A549 (cell line): ENCODE measurements around the gene LHX4. TPM values are rescaled to one million over a fixed set of nuclear protein-coding genes. Genes with fewer than 3 reads are reported as not detected.

Experiments used
- ATAC-seq, 2 experiments: fragments of 200-7000 bp in 1 of 2; fragments of >200 bp in 1 of 2; cut with Nextera tagmentation in 1 of 2; cut with Tn5 transposase in 1 of 2; 3 replicates each; pipeline versions ENCODE4 v1.8.0 to v1.9.1; 2018 to 2020; ENCODE audit warnings: mild to moderate bottlenecking in 1 of 2, moderate library complexity in 1 of 2
- CTCF ChIA-PET: fragments of 300-600 bp; sonication (Branson Sonifier 250); formaldehyde crosslinking; extraction: SDS; loops from one replicate; lab custom pipeline; 2021; ENCODE audit warnings: antibody characterized with exemption, inconsistent platforms; lab: Yijun Ruan, JAX
- POLR2A ChIA-PET: fragments of 350-600 bp; formaldehyde crosslinking; extraction: SDS; loops from one replicate; lab custom pipeline; 2021; ENCODE audit warnings: antibody characterized with exemption, inconsistent platforms; lab: Yijun Ruan, JAX
- DNase-seq, 2 experiments: peaks; one replicate each; pipeline versions ENCODE4 v3.0.0 to v3.0.0-alpha.2; 2011 to 2016; ENCODE audit warnings: low read depth in 1 of 2, low spot score in 1 of 2
- FAIRE-seq: peaks from 2 replicates; lab custom pipeline; 2011; peaks lifted over from hg19 to GRCh38; lab: Jason Lieb, UNC
- H3K27ac ChIP-seq, 2 experiments: fragments of >200 bp; sonication (Bioruptor Twin); formaldehyde crosslinking; 3 replicates each; pipeline ENCODE4 v1.5.1; 2016 to 2017
- H3K4me1 ChIP-seq: fragments of >200 bp; sonication (Bioruptor Twin); formaldehyde crosslinking; 3 replicates; pipeline ENCODE4 v1.6.1; 2016
- H3K4me2 ChIP-seq: fragments of >200 bp; sonication (Bioruptor Twin); formaldehyde crosslinking; 3 replicates; pipeline ENCODE4 v1.6.1; 2016
- H3K4me3 ChIP-seq: fragments of >200 bp; sonication (Bioruptor Twin); formaldehyde crosslinking; 3 replicates; pipeline ENCODE4 v1.5.1; 2016
- H3K9me3 ChIP-seq: fragments of >200 bp; sonication (Bioruptor Twin); formaldehyde crosslinking; 3 replicates; pipeline ENCODE4 v1.6.1; 2016
- ATOH8 ChIP-seq: fragments of 250-450 bp; sonication (Bioruptor Pico); IDR thresholded peaks from 2 replicates; pipeline ENCODE4 v1.5.0; 2020; ENCODE audit warnings: low read depth, mild to moderate bottlenecking, moderate library complexity
- BCL3 ChIP-seq: fragments of >200 bp; sonication (Bioruptor Twin); formaldehyde crosslinking; IDR thresholded peaks from 3 replicates; pipeline ENCODE4 v1.6.1; 2016
- BHLHE40 ChIP-seq: IDR thresholded peaks from 2 replicates; pipeline ENCODE4 v1.6.1; 2012; ENCODE audit warnings: low read depth, low read length, inconsistent platforms
- CHD4 ChIP-seq: fragments of 200-600 bp; sonication (generic); IDR thresholded peaks from 2 replicates; pipeline ENCODE4 v1.6.1; 2016; ENCODE audit warnings: antibody characterized with exemption, mild to moderate bottlenecking, borderline replicate concordance
- EHF ChIP-seq: fragments of 250-450 bp; sonication (Bioruptor Pico); IDR thresholded peaks from 2 replicates; pipeline ENCODE4 v1.5.0; 2020; ENCODE audit warnings: mild to moderate bottlenecking
- EHMT2 ChIP-seq: fragments of 200-600 bp; sonication (generic); IDR thresholded peaks from 2 replicates; pipeline ENCODE4 v1.6.1; 2016; ENCODE audit warnings: antibody characterized with exemption, low read depth, mild to moderate bottlenecking, moderate library complexity
- ELK1 ChIP-seq: fragments of 150-350 bp; IDR thresholded peaks from 2 replicates; pipeline ENCODE4 v1.6.1; 2014; ENCODE audit warnings: low read depth, mild to moderate bottlenecking, low read length
- ESRRA ChIP-seq: fragments of 150-350 bp; IDR thresholded peaks from 2 replicates; pipeline ENCODE4 v1.6.1; 2014; ENCODE audit warnings: mild to moderate bottlenecking, low read length, borderline replicate concordance
- FOSL2 ChIP-seq, 2 experiments: fragments of 450-650 bp in 1 of 2; fragments of >200 bp in 1 of 2; sonication (Bioruptor Twin) in 1 of 2; formaldehyde crosslinking; IDR thresholded peaks; 2 replicates each; pipeline versions ENCODE4 v1.5.0 to v1.6.1; 2016 to 2020; ENCODE audit warnings: mild to moderate bottlenecking in 1 of 2, moderate library complexity in 1 of 2
- HDAC2 ChIP-seq: fragments of 200-600 bp; sonication (generic); IDR thresholded peaks from 2 replicates; pipeline ENCODE4 v1.6.1; 2016
- HES2 ChIP-seq: fragments of >200 bp; sonication (Bioruptor Twin); formaldehyde crosslinking; IDR thresholded peaks from 2 replicates; pipeline ENCODE4 v1.6.1; 2016
- HMGXB4 ChIP-seq: fragments of 250-450 bp; sonication (Bioruptor Pico); IDR thresholded peaks from 2 replicates; pipeline ENCODE4 v1.5.0; 2021; ENCODE audit warnings: mild to moderate bottlenecking, moderate library complexity, borderline replicate concordance
- HOXA7 ChIP-seq: fragments of 250-450 bp; sonication (Bioruptor Pico); IDR thresholded peaks from 2 replicates; pipeline ENCODE4 v1.5.0; 2020; ENCODE audit warnings: mild to moderate bottlenecking, moderate library complexity
- HOXB5 ChIP-seq: fragments of 250-450 bp; sonication (Bioruptor Pico); IDR thresholded peaks from 2 replicates; pipeline ENCODE4 v1.5.0; 2020; ENCODE audit warnings: mild to moderate bottlenecking, moderate library complexity
- KDM1A ChIP-seq: fragments of 200-600 bp; sonication (generic); IDR thresholded peaks from 2 replicates; pipeline ENCODE4 v1.6.1; 2016; ENCODE audit warnings: low read depth, mild to moderate bottlenecking
- KDM5A ChIP-seq: fragments of 200-600 bp; sonication (generic); IDR thresholded peaks from 2 replicates; pipeline ENCODE4 v1.6.1; 2016; ENCODE audit warnings: antibody characterized with exemption, mild to moderate bottlenecking
- MAFK ChIP-seq: fragments of 450-650 bp; IDR thresholded peaks from 2 replicates; pipeline ENCODE4 v1.6.1; 2014; ENCODE audit not compliant: partially characterized antibody
- MYC ChIP-seq: IDR thresholded peaks from 2 replicates; pipeline ENCODE4 v1.6.1; 2012; ENCODE audit warnings: mild to moderate bottlenecking, inconsistent platforms, low read length, improper control_type of control experiment, borderline replicate concordance
- PBX3 ChIP-seq: IDR thresholded peaks from 2 replicates; pipeline ENCODE4 v1.6.1; 2012
- PHF8 ChIP-seq: fragments of 200-600 bp; sonication (generic); IDR thresholded peaks from 2 replicates; pipeline ENCODE4 v1.6.1; 2016; ENCODE audit warnings: low read depth, mild to moderate bottlenecking, antibody characterized with exemption, moderate library complexity, borderline replicate concordance
- POLR2A ChIP-seq: IDR thresholded peaks from 2 replicates; pipeline ENCODE4 v1.6.1; 2012; ENCODE audit warnings: mild to moderate bottlenecking, low read length
- RAD21 ChIP-seq, 2 experiments: fragments of >200 bp in 1 of 2; sonication (Bioruptor Twin) in 1 of 2; formaldehyde crosslinking in 1 of 2; IDR thresholded peaks in 1 of 2; conservative IDR thresholded peaks in 1 of 2; 2 replicates in 1 of 2; 3 replicates in 1 of 2; pipeline ENCODE4 v1.6.1; 2012 to 2018; ENCODE audit warnings: inconsistent platforms in 1 of 2
- RARB ChIP-seq: fragments of 250-450 bp; sonication (Bioruptor Pico); IDR thresholded peaks from 2 replicates; pipeline ENCODE4 v1.8.0; 2021; ENCODE audit warnings: mild to moderate bottlenecking, moderate library complexity
- SMC3 ChIP-seq: fragments of >200 bp; sonication (Bioruptor Twin); formaldehyde crosslinking; IDR thresholded peaks from 3 replicates; pipeline ENCODE4 v1.6.1; 2018; ENCODE audit warnings: inconsistent platforms
- SREBF2 ChIP-seq: fragments of 450-650 bp; IDR thresholded peaks from 2 replicates; pipeline ENCODE4 v1.6.1; 2014; ENCODE audit warnings: mild to moderate bottlenecking, moderate library complexity
- TFCP2L1 ChIP-seq: fragments of 250-450 bp; sonication (Bioruptor Pico); IDR thresholded peaks from 2 replicates; pipeline ENCODE4 v1.5.0; 2021; ENCODE audit warnings: mild to moderate bottlenecking
- USF2 ChIP-seq: fragments of 450-650 bp; IDR thresholded peaks from 2 replicates; pipeline ENCODE4 v1.6.1; 2014; ENCODE audit warnings: antibody characterized with exemption
- WGBS: methylation state at CpG from one replicate; pipeline ENCODE4 v1.1.6; 2017; ENCODE audit errors: missing lambda C conversion rate; 5-methylcytosine and 5-hydroxymethylcytosine counted together
- polyA plus RNA-seq, 4 experiments: library from polyadenylated mRNA; depleted of rRNA in 3 of 4; stranded (reverse); fragments of >200 nt; fragmentation: RNase III in 1 of 4; extraction: RNeasy Plus Mini Kit Qiagen cat#74134 plus additional on column Dnase treatment in 1 of 4; gene quantifications; 2 replicates in 3 of 4; 3 replicates in 1 of 4; pipeline ENCODE4 v1.2.3, GENCODE V29; 2011 to 2017

LHX4 gene
- polyA plus RNA-seq, 2 of the 4 experiments (the other 2 are of a cell fraction): 0.62 to 0.80 TPM

- TF ChIP-seq ELK1: no peak
- TF ChIP-seq RARB (CRISPR knock-in tag): no peak
- no peak for TF ChIP-seq ESRRA
- TF ChIP-seq TFCP2L1 (CRISPR knock-in tag): no peak
- no peak for TF ChIP-seq EHMT2
- no peak for TF ChIP-seq HOXB5 (CRISPR knock-in tag)
- no peak for TF ChIP-seq KDM5A
Measured at GRCh38 chr1:180264595-180264994, 34.5 kb downstream of the LHX4 start (continued).

- ATAC-seq (no peak), FAIRE-seq (no peak), DNase-seq (no peak)
- no peak overlapping the region for H3K27ac ChIP-seq
- CTCF ChIA-PET: interaction anchor here (0.5 to 1.6 kb wide), 4 partner anchors 19 to 369 kb away, joined by 3 to 6 read pairs (median 3); no protein-coding TSS in a partner anchor
- peaks cover 6% of the 10 kb centered on the region; the same call in 2 of the 3 replicates for H3K4me1 ChIP-seq
- TF ChIP-seq BCL3: no peak
- no peak for TF ChIP-seq HOXA7 (CRISPR knock-in tag)
- TF ChIP-seq USF2: no peak
- no peak for TF ChIP-seq MYC
- TF ChIP-seq CHD4: no peak
- no peak for TF ChIP-seq HDAC2
- no peak for TF ChIP-seq KDM1A
- TF ChIP-seq HES2: no peak
- TF ChIP-seq HMGXB4 (CRISPR knock-in tag): no peak
- no peak for TF ChIP-seq POLR2A
- no peak for TF ChIP-seq PHF8
- TF ChIP-seq BHLHE40: no peak
- TF ChIP-seq SREBF2: no peak
- TF ChIP-seq, all 56 proteins: peak for 0
- POLR2A ChIA-PET: no interaction called here
- Histone ChIP-seq H3K4me3 (no peak overlapping the region), H3K9me3 (no peaks in the 10 kb centered on the region), H3K4me2 (no peak overlapping the region)
- 92% methylated on average over 9 of the region's 9 CpGs for WGBS
Measured at GRCh38 chr1:180265201-180265600, 35.1 kb downstream of the LHX4 start.

GRCh38 chr1:180265871-180266270 lies 35.8 kb downstream of the LHX4 start:
- CTCF ChIA-PET: interaction anchor here (0.9 to 2.6 kb wide), 5 partner anchors 14 to 217 kb away, joined by 3 to 12 read pairs (median 3); no protein-coding TSS in a partner anchor
- peaks cover 12% of the 10 kb centered on the region; the same call in 2 of the 3 replicates for H3K4me1 ChIP-seq
- H3K27ac ChIP-seq: no peak overlapping the region
- FAIRE-seq (no peak), DNase-seq (no peak), ATAC-seq (peak; percentile 4 to 14; a peak in 1 of 6 replicates)
- 92% methylated on average over 4 of the region's 4 CpGs for WGBS
- POLR2A ChIA-PET: no interaction called here
- no peak overlapping the region for H3K4me2 ChIP-seq
- no peaks in the 10 kb centered on the region for H3K9me3 ChIP-seq
- H3K4me3 ChIP-seq: no peak overlapping the region
- TF ChIP-seq CHD4: no peak
- no peak for TF ChIP-seq ESRRA
- no peak for TF ChIP-seq USF2
- TF ChIP-seq TFCP2L1 (CRISPR knock-in tag): no peak
- TF ChIP-seq MYC: no peak
- TF ChIP-seq EHF (CRISPR knock-in tag): no peak
- TF ChIP-seq PBX3: no peak
- TF ChIP-seq RAD21 (conservative IDR thresholded peaks at IDR 0.05 in 1 of 2, IDR thresholded peaks at IDR 0.05 in 1 of 2): no peak
- TF ChIP-seq BHLHE40: no peak
- TF ChIP-seq MAFK: no peak
- TF ChIP-seq ATOH8 (CRISPR knock-in tag): no peak
- no peak for TF ChIP-seq SMC3
- TF ChIP-seq FOSL2 (IDR thresholded peaks at IDR 0.05): no peak
- TF ChIP-seq FOSL2 (CRISPR knock-in tag; IDR thresholded peaks at IDR 0.05): no peak
- TF ChIP-seq RARB (CRISPR knock-in tag): no peak
